Measurements from ENCODE around the gene VIT.

Gene VIT

GRCh38 chr2:36704475-36705150 is 8.1 kb downstream of the VIT start:
- no peak for DNase-seq
- in situ Hi-C loops (cut with HindIII; ENCODE audit: low pct_ligation_motif_present, low pct_unique_long_range_greater_than_20kb, low sequenced_read_pairs): no loop called here

- no peak for DNase-seq
- in situ Hi-C loops (cut with HindIII; ENCODE audit: low pct_ligation_motif_present, low pct_unique_long_range_greater_than_20kb, low sequenced_read_pairs): no loop called here
Measured at GRCh38 chr2:36705326-36706020, 9.0 kb downstream of the VIT start.

GRCh38 chr2:36706021-36706876 is 9.7 kb downstream of the VIT start:
- DNase-seq: no peak
- in situ Hi-C loops (cut with HindIII; ENCODE audit: low pct_ligation_motif_present, low pct_unique_long_range_greater_than_20kb, low sequenced_read_pairs): no loop called here

- DNase-seq: peak; percentile 21
- in situ Hi-C loops (cut with HindIII; ENCODE audit: low pct_ligation_motif_present, low pct_unique_long_range_greater_than_20kb, low sequenced_read_pairs): no loop called here
Measured at GRCh38 chr2:36707050-36707449, 10.5 kb downstream of the VIT start.

GRCh38 chr2:36708041-36708741 is 11.7 kb downstream of the VIT start:
- in situ Hi-C loops (cut with HindIII; ENCODE audit: low pct_ligation_motif_present, low pct_unique_long_range_greater_than_20kb, low sequenced_read_pairs): no loop called here
- peak; percentile 11 for DNase-seq

GRCh38 chr2:36710858-36711515 is 14.5 kb downstream of the VIT start:
- no peak for DNase-seq
- in situ Hi-C loops (cut with HindIII; ENCODE audit: low pct_ligation_motif_present, low pct_unique_long_range_greater_than_20kb, low sequenced_read_pairs): no loop called here

GRCh38 chr2:36711741-36712314 is 15.3 kb downstream of the VIT start:
- DNase-seq: no peak
- in situ Hi-C loops (cut with HindIII; ENCODE audit: low pct_ligation_motif_present, low pct_unique_long_range_greater_than_20kb, low sequenced_read_pairs): no loop called here

- no peak for DNase-seq
- in situ Hi-C loops (cut with HindIII; ENCODE audit: low pct_ligation_motif_present, low pct_unique_long_range_greater_than_20kb, low sequenced_read_pairs): no loop called here
Measured at GRCh38 chr2:36713310-36713709, 16.8 kb downstream of the VIT start.

- DNase-seq: no peak
- in situ Hi-C loops (cut with HindIII; ENCODE audit: low pct_ligation_motif_present, low pct_unique_long_range_greater_than_20kb, low sequenced_read_pairs): no loop called here
Measured at GRCh38 chr2:36716111-36716510, 19.6 kb downstream of the VIT start.

- DNase-seq: no peak
- in situ Hi-C loops (cut with HindIII; ENCODE audit: low pct_ligation_motif_present, low pct_unique_long_range_greater_than_20kb, low sequenced_read_pairs): no loop called here
Measured at GRCh38 chr2:36717603-36718266, 21.2 kb downstream of the VIT start.

GRCh38 chr2:36727550-36727949 is 31.0 kb downstream of the VIT start:
- in situ Hi-C loops (cut with HindIII; ENCODE audit: low pct_ligation_motif_present, low pct_unique_long_range_greater_than_20kb, low sequenced_read_pairs): no loop called here
- DNase-seq: no peak

GRCh38 chr2:36729067-36729466 is 32.6 kb downstream of the VIT start:
- in situ Hi-C loops (cut with HindIII; ENCODE audit: low pct_ligation_motif_present, low pct_unique_long_range_greater_than_20kb, low sequenced_read_pairs): no loop called here
- DNase-seq: no peak

- no peak for DNase-seq
- in situ Hi-C loops (cut with HindIII; ENCODE audit: low pct_ligation_motif_present, low pct_unique_long_range_greater_than_20kb, low sequenced_read_pairs): no loop called here
Measured at GRCh38 chr2:36731941-36732672, 35.6 kb downstream of the VIT start.

GRCh38 chr2:36732673-36733036 is 36.1 kb downstream of the VIT start:
- no peak for DNase-seq
- in situ Hi-C loops (cut with HindIII; ENCODE audit: low pct_ligation_motif_present, low pct_unique_long_range_greater_than_20kb, low sequenced_read_pairs): no loop called here

GRCh38 chr2:36733215-36733614 is 36.7 kb downstream of the VIT start:
- in situ Hi-C loops (cut with HindIII; ENCODE audit: low pct_ligation_motif_present, low pct_unique_long_range_greater_than_20kb, low sequenced_read_pairs): no loop called here
- DNase-seq: no peak

GRCh38 chr2:36734304-36734703 is 37.8 kb downstream of the VIT start:
- in situ Hi-C loops (cut with HindIII; ENCODE audit: low pct_ligation_motif_present, low pct_unique_long_range_greater_than_20kb, low sequenced_read_pairs): no loop called here
- no peak for DNase-seq

- in situ Hi-C loops (cut with HindIII; ENCODE audit: low pct_ligation_motif_present, low pct_unique_long_range_greater_than_20kb, low sequenced_read_pairs): no loop called here
- DNase-seq: no peak
Measured at GRCh38 chr2:36737131-36737750, 40.7 kb downstream of the VIT start.
